ENCODE measurements around the gene TBC1D22B. TPM values are rescaled to one million over a fixed set of nuclear protein-coding genes. Genes with fewer than 3 reads are reported as not detected.

Gene TBC1D22B
- total and polyA plus RNA-seq, 7 donors: 6.1 to 10.8 (median 7.2) TPM

DNA sequence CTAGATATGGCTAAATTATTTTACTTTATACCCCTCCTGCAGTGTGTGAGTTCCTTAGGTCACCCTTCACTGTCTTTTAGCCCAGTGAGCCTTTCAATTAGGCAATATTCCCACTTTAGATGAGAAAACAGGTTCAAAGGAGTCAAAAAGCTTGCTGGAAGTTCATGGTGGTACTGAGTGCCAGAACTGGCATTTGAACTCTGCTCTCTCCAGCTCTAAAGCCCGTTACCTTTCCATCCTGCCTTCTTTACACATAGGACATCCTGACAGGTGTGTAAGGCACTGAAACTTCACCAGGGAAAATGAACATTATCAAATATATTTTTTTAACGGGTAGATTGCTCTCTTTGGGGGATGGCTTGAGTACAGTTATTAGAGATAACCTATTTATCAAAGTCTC is 11.5 kb downstream of the TBC1D22B start:
- Histone ChIP-seq H3K36me3 (peaks cover 0 to 14% (median 4%) of the 10 kb centered on the region in 4 donors), H3K27ac (no peak overlapping the region), H3K4me3 (no peak overlapping the region), H3K4me1 (peaks cover 0 to 17% (median 6%) of the 10 kb centered on the region in 4 donors), H3K9me3 (no peaks in the 10 kb centered on the region), H3K27me3 (no peaks in the 10 kb centered on the region)
- intact Hi-C loops (cut with DNase I): no loop called here
- 75 to 86% methylated on average over 2 of the region's 2 CpGs for WGBS, 2 donors
- no peak for DNase-seq
- TF ChIP-seq POLR2AphosphoS5 (IDR thresholded peaks at IDR 0.05) (no peak), EP300 (IDR thresholded peaks at IDR 0.05) (no peak), POLR2A (IDR thresholded peaks at IDR 0.05) (no peak)
- TF ChIP-seq, protein P1, sequence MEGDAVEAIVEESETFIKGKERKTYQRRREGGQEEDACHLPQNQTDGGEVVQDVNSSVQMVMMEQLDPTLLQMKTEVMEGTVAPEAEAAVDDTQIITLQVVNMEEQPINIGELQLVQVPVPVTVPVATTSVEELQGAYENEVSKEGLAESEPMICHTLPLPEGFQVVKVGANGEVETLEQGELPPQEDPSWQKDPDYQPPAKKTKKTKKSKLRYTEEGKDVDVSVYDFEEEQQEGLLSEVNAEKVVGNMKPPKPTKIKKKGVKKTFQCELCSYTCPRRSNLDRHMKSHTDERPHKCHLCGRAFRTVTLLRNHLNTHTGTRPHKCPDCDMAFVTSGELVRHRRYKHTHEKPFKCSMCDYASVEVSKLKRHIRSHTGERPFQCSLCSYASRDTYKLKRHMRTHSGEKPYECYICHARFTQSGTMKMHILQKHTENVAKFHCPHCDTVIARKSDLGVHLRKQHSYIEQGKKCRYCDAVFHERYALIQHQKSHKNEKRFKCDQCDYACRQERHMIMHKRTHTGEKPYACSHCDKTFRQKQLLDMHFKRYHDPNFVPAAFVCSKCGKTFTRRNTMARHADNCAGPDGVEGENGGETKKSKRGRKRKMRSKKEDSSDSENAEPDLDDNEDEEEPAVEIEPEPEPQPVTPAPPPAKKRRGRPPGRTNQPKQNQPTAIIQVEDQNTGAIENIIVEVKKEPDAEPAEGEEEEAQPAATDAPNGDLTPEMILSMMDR (IDR thresholded peaks at IDR 0.05): no peak

DNA sequence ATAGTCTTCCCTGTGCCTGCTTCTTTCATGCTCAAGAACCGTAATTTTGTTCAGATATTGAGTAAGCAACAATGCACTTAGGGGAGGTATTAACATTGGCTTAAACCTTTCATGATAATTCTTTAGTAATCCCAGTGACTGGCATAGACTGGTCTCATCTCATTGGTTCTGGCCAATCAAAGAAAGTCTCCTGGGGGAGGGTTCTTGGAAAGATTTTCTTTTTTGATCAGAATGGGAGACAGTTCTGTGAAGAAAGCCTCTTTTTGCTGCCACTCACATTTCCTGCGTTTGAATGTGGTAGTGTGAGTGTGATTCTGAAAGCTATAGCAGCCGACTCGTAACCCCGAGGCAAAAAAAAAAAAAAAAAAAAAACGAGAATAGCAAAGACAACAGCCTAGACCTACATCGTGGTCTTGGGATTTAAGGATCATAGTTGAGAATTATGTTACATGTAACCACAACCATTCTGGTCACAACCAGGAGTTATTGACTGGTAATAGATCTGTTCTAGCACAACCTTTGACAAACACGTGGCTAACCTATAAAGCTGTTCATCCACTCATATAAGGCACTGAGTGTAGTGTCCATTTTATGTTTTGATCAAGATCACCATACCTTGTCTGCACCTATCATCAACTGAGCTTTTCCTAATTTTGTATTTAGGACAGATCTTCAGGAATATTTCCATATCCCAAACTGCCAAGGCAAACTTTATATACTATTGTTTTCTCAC is 15.4 kb downstream of the TBC1D22B start:
- Histone ChIP-seq H3K36me3 (peaks cover 0 to 14% (median 4%) of the 10 kb centered on the region in 4 donors), H3K9me3 (no peaks in the 10 kb centered on the region), H3K4me1 (peaks cover 0 to 7% (median 2%) of the 10 kb centered on the region in 4 donors), H3K27me3 (no peaks in the 10 kb centered on the region), H3K27ac (no peak overlapping the region), H3K4me3 (no peak overlapping the region)
- intact Hi-C loops (cut with DNase I): no loop called here
- DNase-seq: no peak
- no peak for TF ChIP-seq POLR2AphosphoS5 (IDR thresholded peaks at IDR 0.05)
- no peak for TF ChIP-seq EP300 (IDR thresholded peaks at IDR 0.05)
- TF ChIP-seq, protein P1 (IDR thresholded peaks at IDR 0.05): no peak
- TF ChIP-seq POLR2A (IDR thresholded peaks at IDR 0.05): no peak
- 65 to 72% methylated on average over 8 of the region's 8 CpGs for WGBS, 2 donors

DNA sequence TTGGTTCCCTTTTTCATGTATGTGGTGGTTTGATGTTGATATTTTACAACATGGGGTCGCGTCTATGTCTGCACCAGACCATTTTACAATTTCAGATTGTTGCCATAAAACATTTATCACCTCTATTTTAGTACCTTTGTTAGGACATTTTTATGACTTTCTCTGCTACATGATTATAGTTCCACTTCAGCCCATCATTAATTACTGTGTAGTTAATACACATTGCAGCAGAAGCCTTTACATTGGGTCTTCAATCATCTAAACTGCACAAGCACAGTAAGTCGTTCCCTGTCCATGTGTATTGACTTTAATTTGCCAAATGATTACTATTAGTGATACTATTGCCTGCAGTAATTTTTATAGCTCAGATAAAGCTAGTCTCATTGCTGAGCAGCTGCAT is 16.1 kb downstream of the TBC1D22B start:
- Histone ChIP-seq H3K36me3 (peaks cover 0 to 14% (median 4%) of the 10 kb centered on the region in 4 donors), H3K9me3 (no peaks in the 10 kb centered on the region), H3K27ac (no peak overlapping the region), H3K27me3 (no peaks in the 10 kb centered on the region), H3K4me1 (peaks cover 0 to 7% (median 2%) of the 10 kb centered on the region in 4 donors), H3K4me3 (no peak overlapping the region)
- WGBS, 2 donors: 7 to 44% methylated on average over 3 of the region's 3 CpGs
- TF ChIP-seq EP300 (IDR thresholded peaks at IDR 0.05): no peak
- no peak for TF ChIP-seq POLR2A (IDR thresholded peaks at IDR 0.05)
- TF ChIP-seq, protein P1 (IDR thresholded peaks at IDR 0.05): no peak
- TF ChIP-seq POLR2AphosphoS5 (IDR thresholded peaks at IDR 0.05): no peak
- intact Hi-C loops (cut with DNase I): no loop called here
- DNase-seq: no peak

DNA sequence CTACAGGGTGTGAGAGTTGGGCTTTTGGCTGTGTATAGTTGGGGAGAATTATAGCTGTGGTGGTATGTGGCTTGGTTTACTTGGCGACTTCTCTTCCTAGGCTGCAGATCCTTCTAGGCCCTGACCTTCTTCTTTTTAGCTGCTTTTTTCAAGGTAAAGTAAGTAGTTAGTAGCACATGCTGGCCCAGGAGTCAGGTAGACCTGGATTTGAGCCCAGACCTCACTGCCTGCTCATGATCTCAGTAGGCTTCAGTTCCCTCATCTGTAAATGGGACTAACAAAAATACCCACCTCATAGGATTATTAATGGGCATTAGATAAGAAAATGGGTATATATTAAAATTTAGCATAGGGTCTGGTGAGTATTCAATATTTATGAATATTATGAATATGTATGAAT is 17.8 kb downstream of the TBC1D22B start:
- TF ChIP-seq EP300 (IDR thresholded peaks at IDR 0.05): no peak
- no peak for TF ChIP-seq POLR2A (IDR thresholded peaks at IDR 0.05)
- no peak for TF ChIP-seq POLR2AphosphoS5 (IDR thresholded peaks at IDR 0.05)
- TF ChIP-seq, protein P1 (IDR thresholded peaks at IDR 0.05): no peak
- no peaks in the 10 kb centered on the region for H3K27me3 ChIP-seq
- H3K36me3 ChIP-seq: peaks cover 0 to 12% (median under 1%) of the 10 kb centered on the region in 4 donors
- no peak overlapping the region for H3K4me3 ChIP-seq
- intact Hi-C loops (cut with DNase I): no loop called here
- DNase-seq: no peak
- no peaks in the 10 kb centered on the region for H3K9me3 ChIP-seq
- WGBS, 2 donors: 95% methylated on average over 1 of the region's 1 CpG
- H3K27ac ChIP-seq: no peak overlapping the region
- H3K4me1 ChIP-seq: peaks cover 0 to 10% (median 3%) of the 10 kb centered on the region in 4 donors
